GM21423 (cell line): Measurements from ENCODE around the gene WEE2.
"Not testable (repeated sequence)": the region's sequence is repeated elsewhere in the genome, so short reads cannot be mapped to it uniquely, and the experiment has no call there.

ENCODE experiments used
- ATAC-seq: cut with Tn5 transposase; IDR thresholded peaks from one replicate; pipeline ENCODE4 v1.9.1; 2021; ENCODE audit warnings: mild to moderate bottlenecking, moderate library complexity; ENCODE audit not compliant: unreplicated experiment

Gene WEE2

DNA sequence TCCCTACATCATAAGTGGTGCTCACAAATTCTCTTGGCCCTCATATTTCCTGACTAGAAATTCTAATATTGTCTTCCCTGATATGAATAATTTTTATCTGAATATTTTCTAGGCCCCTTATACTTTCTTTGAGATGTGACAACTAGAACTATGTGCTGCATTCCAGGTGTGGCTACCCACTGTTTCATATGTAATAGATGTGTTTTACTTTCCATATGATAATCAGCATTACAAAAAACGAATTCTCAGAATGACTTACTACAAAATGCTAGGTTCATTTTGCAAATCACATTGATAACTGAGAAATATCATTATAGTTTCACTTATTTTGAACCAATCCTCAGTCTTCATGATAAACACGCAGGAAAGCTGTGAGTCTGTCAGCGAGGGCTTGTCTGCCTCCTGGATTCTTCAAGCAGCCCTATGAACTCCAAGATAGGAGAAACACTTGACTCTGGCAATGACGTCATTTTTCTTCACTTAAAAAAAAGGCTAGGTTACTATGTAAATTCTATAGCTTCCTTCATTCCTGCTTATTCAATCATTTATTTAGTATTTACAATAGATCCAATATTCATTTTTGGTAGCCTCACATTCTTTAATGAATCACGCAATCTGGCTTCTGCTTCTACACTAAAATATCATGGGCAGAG lies 4.6 kb downstream of the WEE2 start:
- no peak for ATAC-seq

GRCh38 chr7:141713890-141714289 lies 5.7 kb downstream of the WEE2 start:
- no peak for ATAC-seq

DNA sequence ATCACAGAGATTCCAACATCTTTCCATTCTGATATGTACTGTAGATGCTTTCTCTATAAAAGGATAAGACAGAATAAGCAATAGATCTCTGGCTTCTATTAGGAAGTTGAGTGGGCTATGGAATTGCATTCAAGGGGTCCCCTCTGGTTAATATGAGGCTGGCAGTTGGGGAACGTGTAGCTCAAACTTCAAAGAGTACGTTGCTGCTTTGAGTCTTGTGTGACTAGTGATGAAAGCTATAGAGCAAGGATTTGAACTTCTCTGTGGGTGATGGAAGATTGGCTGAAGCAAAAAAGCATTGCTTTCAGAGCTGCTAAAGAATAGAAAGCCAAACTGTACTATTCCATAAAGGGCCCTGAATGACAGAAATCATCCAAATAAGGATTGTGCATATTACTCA lies 6.4 kb downstream of the WEE2 start:
- no peak for ATAC-seq

DNA sequence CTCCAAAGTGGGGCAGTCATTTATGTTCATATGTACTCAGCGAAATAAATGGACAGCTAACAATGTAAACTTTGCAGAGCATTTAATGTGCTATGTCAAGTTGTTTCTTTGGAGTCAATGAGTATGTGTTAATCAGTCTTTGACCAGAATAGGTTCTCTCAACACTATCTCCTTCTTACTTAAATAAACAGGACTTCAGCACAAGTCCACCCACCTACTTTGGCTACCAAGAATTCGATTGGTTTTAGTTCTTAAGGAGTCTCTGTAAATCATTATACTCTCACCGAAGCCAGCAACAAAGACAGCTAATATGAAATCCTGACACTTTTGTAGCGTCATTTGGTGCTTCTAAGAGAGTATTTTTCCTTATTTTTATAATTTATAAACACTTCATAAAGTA lies 6.9 kb downstream of the WEE2 start:
- ATAC-seq, result no peak

- ATAC-seq, result no peak
These were observed 7.9 kb downstream of the WEE2 start for GRCh38 chr7:141715794-141716689.

- ATAC-seq, result no peak
These were observed 9.3 kb downstream of the WEE2 start for GRCh38 chr7:141717450-141717849.

GRCh38 chr7:141722529-141722928 lies 14.4 kb downstream of the WEE2 start:
- ATAC-seq, result peak; percentile 74

- no peak for ATAC-seq
These were observed 20.9 kb downstream of the WEE2 start for GRCh38 chr7:141729020-141729419.

- no peak for ATAC-seq
These were observed 23.5 kb downstream of the WEE2 start for GRCh38 chr7:141731476-141732149.

DNA sequence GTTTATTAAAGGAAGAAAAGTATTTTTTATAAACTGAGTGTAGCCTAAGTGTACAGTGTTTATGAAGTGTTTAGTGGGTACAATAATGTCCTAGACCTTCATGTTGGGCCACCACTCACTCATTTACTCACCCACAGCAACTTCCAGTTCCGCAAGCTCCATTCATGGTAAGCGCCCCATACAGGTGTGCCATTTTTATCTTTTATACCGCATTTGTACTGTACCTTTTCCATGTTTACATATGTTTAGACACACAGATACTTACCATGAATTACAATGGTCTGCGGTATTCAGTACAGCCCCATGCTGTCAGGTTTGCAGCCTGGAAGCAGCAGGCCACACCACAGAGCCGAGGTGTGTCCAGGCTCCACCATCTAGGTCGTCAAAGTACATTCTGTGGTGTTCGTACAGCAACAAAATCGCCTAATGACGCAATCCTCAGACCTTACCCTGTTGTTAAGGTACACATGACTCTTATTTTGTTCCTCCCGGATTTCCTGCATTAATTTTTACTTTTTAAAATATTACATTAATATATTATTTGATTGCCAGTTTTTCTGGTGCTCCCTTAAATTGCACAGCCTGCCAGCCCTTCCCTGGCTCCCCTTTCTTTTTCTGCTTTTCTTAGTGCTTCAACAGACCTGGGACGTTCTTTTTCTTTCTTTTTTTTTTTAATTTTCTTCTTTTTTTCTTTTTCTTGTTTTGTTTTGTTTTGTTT lies 29.1 kb downstream of the WEE2 start:
- ATAC-seq, result no peak

DNA sequence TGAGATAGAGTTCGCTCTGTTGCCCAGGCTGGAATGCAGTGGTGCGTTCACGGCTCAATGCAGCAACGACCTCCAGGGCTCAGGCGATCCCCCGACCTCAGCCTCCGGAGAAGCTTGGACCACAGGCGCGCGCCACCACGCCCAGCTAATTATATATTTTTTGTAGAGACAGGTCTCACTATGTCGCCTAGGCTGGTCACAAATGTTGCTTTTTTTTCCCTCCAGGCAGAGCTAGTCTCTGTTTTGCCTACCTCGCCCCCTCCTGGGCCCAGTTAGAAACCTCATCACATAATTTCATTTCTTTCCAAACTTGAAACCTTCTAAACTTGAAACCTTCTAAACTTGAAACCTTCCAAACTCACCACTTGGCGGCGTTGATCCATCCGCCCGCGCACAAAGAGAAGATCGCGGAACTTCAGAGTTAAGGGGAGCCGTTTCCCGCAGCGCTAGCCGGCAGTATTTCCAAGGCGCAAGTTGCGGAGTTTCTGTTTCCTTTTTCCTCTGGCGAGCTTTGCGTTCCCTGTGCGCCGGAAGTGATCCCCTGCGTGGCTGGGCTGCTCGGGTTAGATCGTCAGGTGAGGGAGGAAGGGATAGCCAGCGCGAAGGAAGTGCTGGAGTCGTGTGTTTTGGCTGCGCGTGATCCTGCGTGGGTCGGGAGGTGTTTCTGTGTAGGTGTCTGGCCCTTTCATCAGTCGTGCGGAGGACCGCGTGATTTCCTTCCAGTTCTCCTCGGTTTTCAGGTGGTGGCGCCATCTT lies 29.9 kb downstream of the WEE2 start, which contains the start of gene SSBP1:
TSS of gene SSBP1 (plus strand) at position 523 of the 756 bp plus-strand sequence. CDS start 809 bp downstream, outside the sequence.
- peak; percentile 90 for ATAC-seq

DNA sequence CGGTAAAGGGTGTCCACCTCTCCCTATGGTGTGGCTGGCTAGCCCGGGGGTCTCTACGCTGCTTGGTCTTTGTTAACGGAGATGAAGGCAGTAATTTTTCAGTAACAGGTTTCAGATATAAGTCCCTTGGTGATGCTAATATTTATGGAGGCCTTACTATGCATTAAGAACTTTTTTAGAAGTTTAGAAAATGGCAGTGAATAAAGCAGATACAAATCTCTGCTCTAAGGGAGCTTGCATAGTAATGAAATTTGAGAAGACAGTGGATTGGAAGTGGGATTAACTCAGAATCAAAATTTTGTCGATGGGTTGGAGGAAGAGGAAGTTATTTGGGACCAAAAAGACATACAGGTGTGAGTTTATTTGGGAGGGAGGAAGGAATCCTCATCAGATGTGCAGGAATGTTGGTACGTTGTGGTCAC lies 30.4 kb downstream of the WEE2 start:
- no peak for ATAC-seq

- ATAC-seq, result no peak
These were observed 31.1 kb downstream of the WEE2 start for GRCh38 chr7:141739250-141739649.

DNA sequence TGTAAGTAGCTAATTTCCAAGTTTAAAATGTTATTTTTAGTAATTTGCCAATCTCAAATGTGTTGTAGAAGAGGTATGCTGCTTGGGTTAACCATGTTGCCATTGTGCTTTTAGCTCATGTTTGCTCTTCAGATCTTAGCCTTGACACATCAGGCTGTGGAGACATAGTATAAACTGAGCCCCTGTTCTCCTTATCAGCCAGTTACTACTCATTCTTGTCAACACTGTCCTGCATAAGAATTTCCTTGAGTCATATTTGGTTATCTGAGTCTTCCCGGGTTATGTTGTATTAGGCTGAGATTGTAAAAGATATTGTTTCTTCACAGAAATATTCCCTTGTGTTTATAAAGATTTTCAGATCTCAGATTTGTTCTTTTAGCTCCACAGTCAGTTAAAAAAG lies 34.1 kb downstream of the WEE2 start:
- no peak for ATAC-seq

DNA sequence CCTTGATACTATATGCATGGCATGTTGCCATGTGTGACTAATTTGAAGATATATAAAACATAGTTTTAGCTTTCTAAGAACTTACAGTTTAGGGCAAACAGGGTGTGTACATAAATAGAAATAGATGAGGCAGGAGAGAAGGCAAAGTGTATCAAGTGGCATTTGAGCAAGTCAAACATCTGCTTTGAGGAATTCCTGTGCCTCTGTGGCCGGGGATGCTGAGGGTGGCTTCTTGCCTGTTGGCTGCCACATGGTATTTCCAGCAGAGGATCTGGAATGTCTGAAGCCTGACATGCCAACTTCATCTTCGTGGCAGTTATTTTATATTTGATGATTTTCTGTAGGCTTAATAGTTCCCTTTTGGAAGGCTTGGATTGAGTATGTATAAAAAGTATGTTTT lies 36.0 kb downstream of the WEE2 start:
- no peak for ATAC-seq

DNA sequence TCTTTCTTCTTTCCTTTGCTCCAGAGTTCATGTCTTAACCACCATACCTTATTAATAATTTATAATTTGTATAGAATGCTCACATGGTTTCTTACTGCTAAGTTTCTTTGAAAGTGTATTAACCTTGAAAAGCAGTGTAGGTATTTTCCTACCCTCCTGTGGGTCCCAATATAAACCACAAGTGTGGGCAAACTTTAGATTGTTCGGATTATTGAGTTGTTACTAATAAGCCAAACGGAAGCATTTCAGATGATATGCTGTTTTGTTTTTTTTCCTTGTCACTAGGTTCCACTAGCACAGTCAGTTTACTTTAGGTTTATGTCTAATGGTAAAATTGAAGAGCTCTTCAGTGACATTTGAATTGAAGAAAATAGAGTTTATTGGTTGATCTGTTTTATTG lies 40.2 kb downstream of the WEE2 start:
- no peak for ATAC-seq

GRCh38 chr7:141751904-141752303 lies 43.8 kb downstream of the WEE2 start:
- not testable (repeated sequence) for ATAC-seq

DNA sequence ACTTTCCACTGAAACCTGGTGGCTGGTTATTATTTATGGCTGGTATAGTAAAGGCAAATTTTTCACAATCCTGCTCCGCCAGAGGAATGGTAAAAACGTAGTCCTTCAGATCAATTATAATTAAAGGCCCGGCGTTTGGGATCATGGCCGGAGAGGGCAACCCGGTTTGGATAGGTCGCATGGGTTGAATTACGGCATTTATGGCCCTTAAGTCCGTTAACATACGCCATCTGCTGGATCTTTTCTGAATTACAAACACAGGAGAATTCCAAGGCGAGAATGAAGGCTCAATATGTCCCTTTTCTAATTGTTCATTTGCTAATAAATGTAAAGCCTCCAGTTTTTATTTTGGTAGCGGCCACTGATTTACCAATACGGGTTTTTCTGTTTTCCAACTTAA lies 44.5 kb downstream of the WEE2 start:
- ATAC-seq, result no peak

GRCh38 chr7:141754939-141755338 lies 46.8 kb downstream of the WEE2 start:
- no peak for ATAC-seq

- no peak for ATAC-seq
These were observed 55.6 kb downstream of the WEE2 start, which contains the start of gene TAS2R3 for GRCh38 chr7:141763797-141764196. Gene TAS2R3 (plus strand): TSS chr7:141764097. CDS start chr7:141764159, 62 bp downstream.
